GM18951 (cell line): ENCODE measurements around the gene PCCB.
"Not testable (repeated sequence)": the region's sequence is repeated elsewhere in the genome, so short reads cannot be mapped to it uniquely, and the experiment has no call there.

Source experiments
- POLR2A ChIP-seq: IDR thresholded peaks from 4 replicates; pipeline ENCODE4 v1.6.1; 2011; ENCODE audit warnings: mild to moderate bottlenecking; ENCODE audit not compliant: insufficient read length, insufficient read depth; ENCODE audit errors: extremely low read depth
- in situ Hi-C: fragments of 300-500 bp; cut with MboI; formaldehyde crosslinking; loops from one replicate; pipeline ENCODE4 v1.12.0; 2022; ENCODE audit warnings: low sequenced_read_pairs, mixed read lengths, inconsistent platforms; ENCODE audit not compliant: unreplicated experiment

The PCCB gene

GRCh38 chr3:136249091-136249490, 1.0 kb upstream of the PCCB start:
- in situ Hi-C loops = no loop called here
- no peak for TF ChIP-seq POLR2A

GRCh38 chr3:136249593-136249992, 547 bp upstream of the PCCB start:
- TF ChIP-seq POLR2A = no peak
- in situ Hi-C loops = no loop called here

GRCh38 chr3:136250903-136251460, 842 bp downstream of the PCCB start:
- in situ Hi-C loops = no loop called here

GRCh38 chr3:136251511-136251910, 1.4 kb downstream of the PCCB start:
- TF ChIP-seq POLR2A = no peak
- in situ Hi-C loops = no loop called here

More at GRCh38 chr3:136250903-136251460, 842 bp downstream of the PCCB start:
- no peak for TF ChIP-seq POLR2A

- in situ Hi-C loops = no loop called here
- no peak for TF ChIP-seq POLR2A
Observed at GRCh38 chr3:136255672-136256406, 5.7 kb downstream of the PCCB start.

- in situ Hi-C loops = no loop called here
Observed at GRCh38 chr3:136258199-136258598, 8.1 kb downstream of the PCCB start.

GRCh38 chr3:136261826-136262225, 11.7 kb downstream of the PCCB start:
- no peak for TF ChIP-seq POLR2A
- in situ Hi-C loops = no loop called here

More at GRCh38 chr3:136258199-136258598, 8.1 kb downstream of the PCCB start:
- TF ChIP-seq POLR2A = no peak

GRCh38 chr3:136262559-136262958, 12.4 kb downstream of the PCCB start:
- in situ Hi-C loops = no loop called here
- no peak for TF ChIP-seq POLR2A

- no peak for TF ChIP-seq POLR2A
- in situ Hi-C loops = no loop called here
Observed at GRCh38 chr3:136263251-136263650, 13.1 kb downstream of the PCCB start.

GRCh38 chr3:136266468-136267125, 16.5 kb downstream of the PCCB start:
- in situ Hi-C loops = not testable (repeated sequence)

- TF ChIP-seq POLR2A = no peak
- in situ Hi-C loops = no loop called here
Observed at GRCh38 chr3:136267235-136267634, 17.1 kb downstream of the PCCB start.

GRCh38 chr3:136270179-136270578, 20.0 kb downstream of the PCCB start:
- TF ChIP-seq POLR2A = no peak
- in situ Hi-C loops = no loop called here

GRCh38 chr3:136271626-136272025, 21.5 kb downstream of the PCCB start:
- in situ Hi-C loops = not testable (repeated sequence)
